Mammary epithelial cell (primary cell): ENCODE results near the gene RBM28.
"Not testable (repeated sequence)": the region's sequence is repeated elsewhere in the genome, so short reads cannot be mapped to it uniquely, and the experiment has no call there.

Experiments
- EZH2 ChIP-seq: IDR thresholded peaks from 2 replicates; pipeline ENCODE4 v1.6.1; 2012; ENCODE audit warnings: low read length, inconsistent platforms, borderline replicate concordance
- TF ChIP-seq, protein P1 (sequence below), 2 donors: IDR thresholded peaks in 1 of 2; conservative IDR thresholded peaks in 1 of 2; 2 replicates each; pipeline ENCODE4 v1.5.1; 2011 to 2012; ENCODE audit warnings: inconsistent platforms in 2 of 2, low read length in 2 of 2, mild to moderate bottlenecking in 2 of 2, control low read depth in 1 of 2, low read depth in 1 of 2; ENCODE audit not compliant: insufficient read depth in 1 of 2; ENCODE audit errors: extremely low read depth in 1 of 2

DNA sequence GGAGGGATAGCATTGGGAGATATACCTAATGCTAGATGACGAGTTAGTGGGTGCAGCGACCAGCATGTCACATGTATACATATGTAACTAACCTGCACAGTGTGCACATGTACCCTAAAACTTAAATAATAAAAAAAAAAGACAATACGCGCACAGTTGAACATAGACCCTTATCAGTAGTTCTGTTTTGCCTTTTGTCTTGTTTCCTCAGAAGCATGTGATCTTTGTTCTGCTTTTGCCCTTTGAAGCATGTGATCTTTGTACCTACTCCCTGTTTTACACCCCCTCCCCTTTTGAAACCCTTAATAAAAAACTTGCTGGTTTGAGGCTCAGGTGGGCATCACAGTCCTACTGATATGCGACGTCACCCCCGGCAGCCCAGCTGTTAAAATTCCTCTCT lies 45.7 kb downstream of the RBM28 start:
- TF ChIP-seq EZH2: not testable (repeated sequence)
- TF ChIP-seq, protein P1, sequence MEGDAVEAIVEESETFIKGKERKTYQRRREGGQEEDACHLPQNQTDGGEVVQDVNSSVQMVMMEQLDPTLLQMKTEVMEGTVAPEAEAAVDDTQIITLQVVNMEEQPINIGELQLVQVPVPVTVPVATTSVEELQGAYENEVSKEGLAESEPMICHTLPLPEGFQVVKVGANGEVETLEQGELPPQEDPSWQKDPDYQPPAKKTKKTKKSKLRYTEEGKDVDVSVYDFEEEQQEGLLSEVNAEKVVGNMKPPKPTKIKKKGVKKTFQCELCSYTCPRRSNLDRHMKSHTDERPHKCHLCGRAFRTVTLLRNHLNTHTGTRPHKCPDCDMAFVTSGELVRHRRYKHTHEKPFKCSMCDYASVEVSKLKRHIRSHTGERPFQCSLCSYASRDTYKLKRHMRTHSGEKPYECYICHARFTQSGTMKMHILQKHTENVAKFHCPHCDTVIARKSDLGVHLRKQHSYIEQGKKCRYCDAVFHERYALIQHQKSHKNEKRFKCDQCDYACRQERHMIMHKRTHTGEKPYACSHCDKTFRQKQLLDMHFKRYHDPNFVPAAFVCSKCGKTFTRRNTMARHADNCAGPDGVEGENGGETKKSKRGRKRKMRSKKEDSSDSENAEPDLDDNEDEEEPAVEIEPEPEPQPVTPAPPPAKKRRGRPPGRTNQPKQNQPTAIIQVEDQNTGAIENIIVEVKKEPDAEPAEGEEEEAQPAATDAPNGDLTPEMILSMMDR (conservative IDR thresholded peaks at IDR 0.05 in 1 of 2, IDR thresholded peaks at IDR 0.05 in 1 of 2; ENCODE audit: extremely low read depth in 1 of 2, insufficient read depth in 1 of 2, low read depth in 1 of 2, low read length in 2 of 2): not testable (repeated sequence)
